NCI-H1092 (cell line): ENCODE results near the gene ADISSP.
A peak's percentile ranks its signal among the peaks of the same experiment; 100 is the strongest.

Experiments used
- DNase-seq: peaks from one replicate; lab custom pipeline; 2025; lab: John Stamatoyannopoulos, UW

Gene ADISSP

GRCh38 chr20:3767427-3768341, at the start of gene ADISSP:
Gene ADISSP (minus strand): TSS chr20:3767753. CDS start chr20:3760100, 7,653 bp downstream.
- DNase-seq = peak; percentile 98

GRCh38 chr20:3815703-3816315, 48.3 kb upstream of the ADISSP start:
- DNase-seq = no peak

- DNase-seq = no peak
Observed at GRCh38 chr20:3814928-3815495, 47.5 kb upstream of the ADISSP start.

- no peak for DNase-seq
Observed at GRCh38 chr20:3813848-3814581, 46.5 kb upstream of the ADISSP start.

GRCh38 chr20:3812975-3813847, 45.7 kb upstream of the ADISSP start:
- DNase-seq = no peak

GRCh38 chr20:3812259-3812681, 44.7 kb upstream of the ADISSP start:
- DNase-seq = no peak

- DNase-seq = peak; percentile 94
Observed at GRCh38 chr20:3811467-3812258, 44.1 kb upstream of the ADISSP start.

- DNase-seq = no peak
Observed at GRCh38 chr20:3808544-3808943, 41.0 kb upstream of the ADISSP start.

- no peak for DNase-seq
Observed at GRCh38 chr20:3804781-3805180, 37.2 kb upstream of the ADISSP start.

GRCh38 chr20:3804254-3804751, 36.8 kb upstream of the ADISSP start:
- DNase-seq = no peak

GRCh38 chr20:3803854-3804253, 36.3 kb upstream of the ADISSP start:
- DNase-seq = no peak

- no peak for DNase-seq
Observed at GRCh38 chr20:3803289-3803688, 35.7 kb upstream of the ADISSP start.

- DNase-seq = no peak
Observed at GRCh38 chr20:3802524-3803239, 35.1 kb upstream of the ADISSP start.

GRCh38 chr20:3801846-3802245, 34.3 kb upstream of the ADISSP start:
- no peak for DNase-seq

- no peak for DNase-seq
Observed at GRCh38 chr20:3801299-3801698, 33.7 kb upstream of the ADISSP start.

- no peak for DNase-seq
Observed at GRCh38 chr20:3800878-3801260, 33.3 kb upstream of the ADISSP start.

GRCh38 chr20:3800256-3800877, 32.8 kb upstream of the ADISSP start:
- no peak for DNase-seq

- no peak for DNase-seq
Observed at GRCh38 chr20:3798908-3799248, 31.3 kb upstream of the ADISSP start.

GRCh38 chr20:3798373-3798768, 30.8 kb upstream of the ADISSP start:
- no peak for DNase-seq
